HuH-7.5 (cell line): ENCODE measurements around the gene BZW2.
"Not testable (repeated sequence)": the region's sequence is repeated elsewhere in the genome, so short reads cannot be mapped to it uniquely, and the experiment has no call there.

ENCODE experiments used
- DNase-seq: peaks from one replicate; pipeline ENCODE4 v3.0.0; 2011; ENCODE audit warnings: low spot score

The BZW2 gene

DNA sequence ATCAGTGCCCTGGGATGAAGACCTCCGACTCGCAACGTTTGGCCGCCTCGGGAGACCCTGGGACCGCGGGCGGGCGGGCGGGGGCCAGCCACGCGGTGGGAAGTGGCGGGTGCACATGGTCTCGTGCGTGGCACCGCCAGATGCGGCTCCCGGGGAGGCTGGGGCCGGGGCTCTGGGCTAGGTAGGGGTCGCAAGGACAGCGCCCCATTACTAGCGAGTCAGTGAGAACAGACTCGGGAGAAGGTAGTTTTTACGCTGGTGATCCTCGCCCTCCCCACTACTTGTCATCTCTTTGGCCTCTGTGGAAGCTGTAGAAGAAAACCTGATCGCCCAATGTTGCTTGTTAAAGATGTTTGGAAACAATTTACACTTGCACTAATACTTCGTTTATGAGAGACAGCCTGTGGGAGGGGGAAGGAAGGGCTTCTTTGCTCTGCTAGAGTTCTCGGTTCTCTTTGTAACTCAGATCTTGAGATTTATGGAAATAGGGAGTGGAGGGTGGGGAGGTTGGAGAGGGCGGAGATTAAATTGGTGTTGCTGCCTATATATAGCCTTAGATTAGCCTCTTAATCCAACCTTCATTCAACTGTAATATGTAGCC is 591 bp downstream of the BZW2 start:
- DNase-seq, result no peak

DNA sequence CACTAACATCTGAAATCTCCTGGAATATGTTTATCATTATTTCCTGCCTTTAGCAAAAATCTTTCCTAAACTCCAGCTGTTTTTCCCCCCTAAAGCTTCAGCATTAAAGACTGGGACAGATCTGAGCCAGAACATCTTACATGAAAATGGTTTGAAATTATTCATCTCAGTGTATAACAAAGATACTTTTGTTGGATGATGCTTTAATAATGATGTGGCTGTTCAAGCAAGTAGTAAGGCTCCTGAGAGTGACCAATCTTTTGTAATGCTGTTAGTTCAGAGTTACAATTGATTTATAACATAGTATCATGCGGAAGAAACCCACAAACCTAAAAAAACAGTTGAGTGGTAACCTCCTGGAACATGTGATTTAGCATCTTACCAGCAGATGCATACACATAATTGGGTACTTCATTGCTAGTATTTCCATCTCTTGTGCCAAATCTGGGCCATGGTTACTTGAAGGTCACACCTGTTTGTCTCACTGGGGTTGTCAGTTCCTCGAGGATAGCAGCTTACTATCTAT is 1.5 kb downstream of the BZW2 start:
- DNase-seq, result no peak

DNA sequence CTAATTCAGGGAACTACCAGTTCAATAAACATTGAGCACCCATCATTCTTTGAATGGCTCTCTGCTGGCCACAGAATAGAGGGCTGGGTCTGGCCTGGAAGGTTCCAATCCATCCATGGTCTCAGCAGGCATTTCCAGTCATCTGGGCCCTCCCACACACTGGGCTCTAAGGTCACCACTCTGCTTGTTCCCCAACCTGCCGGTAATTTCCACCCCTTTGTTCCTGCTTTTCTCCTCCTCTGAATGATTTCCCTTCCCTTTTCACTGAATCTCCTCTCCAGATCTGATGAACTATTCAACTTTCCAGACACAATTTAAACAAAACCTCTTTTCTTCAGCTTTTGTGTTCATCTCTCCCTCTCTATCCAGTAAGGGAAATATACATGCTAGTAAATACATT is 2.6 kb downstream of the BZW2 start:
- no peak for DNase-seq

GRCh38 chr7:16649196-16649595 is 3.2 kb downstream of the BZW2 start:
- no peak for DNase-seq

GRCh38 chr7:16650266-16650665 is 4.3 kb downstream of the BZW2 start:
- DNase-seq, result no peak

- DNase-seq, result no peak
Observed at GRCh38 chr7:16651396-16652239, 5.6 kb downstream of the BZW2 start.

DNA sequence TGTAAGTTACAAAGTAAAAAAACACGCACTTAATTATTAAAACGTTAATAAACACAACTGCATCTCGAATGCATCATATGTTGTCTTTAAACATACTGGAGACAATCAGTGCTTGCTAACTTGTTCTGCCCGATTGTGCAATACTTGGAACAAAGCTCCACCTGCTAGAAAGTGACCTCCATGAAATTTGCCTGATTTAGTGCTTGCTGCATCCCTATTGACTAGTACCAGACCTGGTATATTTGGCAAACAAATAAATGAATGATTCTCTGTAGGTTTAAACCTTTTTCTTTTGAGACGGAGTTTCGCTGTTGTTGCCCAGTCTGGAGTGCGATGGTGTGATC is 6.2 kb downstream of the BZW2 start:
- DNase-seq, result no peak

GRCh38 chr7:16652888-16653287 is 6.9 kb downstream of the BZW2 start:
- DNase-seq, result no peak

GRCh38 chr7:16655394-16655793 is 9.4 kb downstream of the BZW2 start:
- no peak for DNase-seq

DNA sequence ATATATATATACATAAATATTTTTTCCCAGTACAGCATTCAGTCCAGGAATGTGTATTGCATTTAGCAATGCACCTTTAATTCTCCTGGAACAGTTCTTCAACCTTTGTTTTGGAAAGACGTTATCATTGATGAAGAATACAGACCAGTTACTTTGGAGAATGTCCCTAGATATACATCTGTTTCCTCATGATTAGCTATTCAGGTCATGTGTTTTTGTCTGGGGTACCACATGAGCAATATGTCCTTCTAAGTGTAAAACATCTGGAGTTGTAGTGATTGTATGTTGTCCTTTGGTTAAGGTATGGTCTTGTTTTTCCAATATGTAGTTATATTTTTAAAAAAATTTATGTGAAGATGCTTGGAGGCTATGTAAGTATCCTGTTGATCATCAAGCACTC is 10.2 kb downstream of the BZW2 start:
- no peak for DNase-seq

DNA sequence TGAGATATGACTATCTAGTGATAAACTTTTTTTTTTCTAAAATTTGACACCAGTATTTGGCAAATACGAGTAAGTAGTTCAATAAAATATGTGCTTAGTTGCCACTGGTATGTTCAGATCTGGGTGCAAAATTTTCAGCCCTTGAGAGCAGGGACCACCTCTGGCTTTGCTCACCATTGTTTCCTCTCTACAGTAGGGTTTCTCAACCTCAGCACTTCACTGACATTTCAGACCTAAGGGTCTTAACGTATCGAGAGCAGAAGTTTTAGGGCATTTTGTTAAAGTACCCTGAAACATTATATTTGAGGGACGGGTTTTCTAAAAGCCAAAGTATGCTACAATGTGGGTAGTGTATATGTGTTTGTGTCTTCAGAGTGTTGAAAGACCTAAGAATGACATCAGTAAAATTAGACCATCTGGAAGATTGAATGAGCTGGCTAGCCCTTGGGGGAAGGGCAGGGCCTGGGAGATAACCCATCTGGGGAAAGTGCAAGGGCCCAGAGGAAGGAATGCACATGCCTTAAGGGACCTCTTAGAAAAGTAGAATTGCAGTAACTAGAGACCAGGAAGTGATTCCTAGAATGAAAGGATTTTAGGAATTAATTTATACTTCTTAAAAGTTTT is 11.8 kb downstream of the BZW2 start:
- no peak for DNase-seq

DNA sequence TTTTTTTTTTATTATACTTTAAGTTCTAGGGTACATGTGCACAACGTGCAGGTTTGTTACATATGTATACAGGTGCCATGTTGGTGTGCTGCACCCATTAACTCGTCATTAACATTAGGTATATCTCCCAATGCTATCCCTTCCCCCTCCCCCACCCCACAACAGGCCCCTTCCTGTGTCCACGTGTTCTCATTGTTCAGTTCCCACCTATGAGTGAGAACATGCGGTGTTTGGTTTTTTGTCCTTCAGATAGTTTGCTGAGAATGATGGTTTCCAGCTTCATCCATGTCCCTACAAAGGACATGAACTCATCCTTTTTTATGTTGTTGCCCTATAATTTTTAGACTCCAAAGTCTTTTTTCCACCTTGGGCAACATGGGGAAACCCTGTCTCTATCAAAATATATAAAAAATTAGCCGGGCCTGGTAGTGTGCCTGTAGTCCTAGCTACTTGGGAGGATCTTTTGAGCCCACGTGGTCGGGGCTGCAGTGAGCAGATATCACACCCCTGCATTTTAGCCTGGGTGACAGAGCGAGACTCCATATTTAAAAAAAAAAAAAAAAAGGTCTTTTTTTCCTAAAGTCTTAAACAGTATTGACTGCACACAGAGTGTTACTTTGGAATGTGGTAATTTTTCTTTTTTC is 14.0 kb downstream of the BZW2 start:
- DNase-seq, result not testable (repeated sequence)

- DNase-seq, result no peak
Observed at GRCh38 chr7:16660702-16661464, 14.9 kb downstream of the BZW2 start.

DNA sequence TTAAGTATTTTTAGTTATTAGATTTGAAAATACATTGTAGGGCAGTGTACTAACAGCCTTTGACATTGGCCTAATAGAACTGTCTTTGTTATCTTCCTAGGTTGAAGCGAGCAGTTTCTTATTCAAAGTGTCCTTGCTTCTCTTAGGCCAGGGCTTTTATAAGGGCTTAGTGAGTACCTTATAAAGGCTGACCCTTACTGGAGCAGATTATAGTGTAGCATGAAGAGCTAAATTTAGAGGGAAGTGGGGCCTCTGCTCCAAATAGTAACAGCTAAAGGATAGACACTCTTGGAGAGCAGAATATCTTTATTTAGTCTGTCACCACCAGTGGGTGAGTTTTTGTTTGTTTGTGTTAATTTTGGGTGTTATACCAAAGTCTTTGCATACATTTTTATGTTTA is 15.9 kb downstream of the BZW2 start:
- no peak for DNase-seq

DNA sequence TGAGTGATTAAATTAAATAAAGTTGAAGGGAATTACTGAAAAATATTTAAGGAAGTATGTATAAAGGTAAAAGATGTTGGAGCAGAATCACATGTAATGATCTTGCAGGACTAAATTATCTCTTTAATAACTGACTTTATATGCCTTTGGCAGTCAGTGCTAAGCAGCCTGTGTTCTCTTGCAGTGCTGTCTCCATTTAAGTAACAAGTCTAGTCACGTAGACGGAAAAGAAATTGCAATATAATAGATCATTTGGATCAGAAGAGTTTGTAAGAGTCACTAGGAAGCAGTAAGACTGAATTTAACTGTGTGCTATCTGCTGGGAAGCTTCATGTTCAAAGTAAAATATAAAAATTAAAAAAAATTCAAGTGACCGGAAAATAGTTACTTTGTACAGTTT is 21.4 kb downstream of the BZW2 start:
- DNase-seq, result no peak

DNA sequence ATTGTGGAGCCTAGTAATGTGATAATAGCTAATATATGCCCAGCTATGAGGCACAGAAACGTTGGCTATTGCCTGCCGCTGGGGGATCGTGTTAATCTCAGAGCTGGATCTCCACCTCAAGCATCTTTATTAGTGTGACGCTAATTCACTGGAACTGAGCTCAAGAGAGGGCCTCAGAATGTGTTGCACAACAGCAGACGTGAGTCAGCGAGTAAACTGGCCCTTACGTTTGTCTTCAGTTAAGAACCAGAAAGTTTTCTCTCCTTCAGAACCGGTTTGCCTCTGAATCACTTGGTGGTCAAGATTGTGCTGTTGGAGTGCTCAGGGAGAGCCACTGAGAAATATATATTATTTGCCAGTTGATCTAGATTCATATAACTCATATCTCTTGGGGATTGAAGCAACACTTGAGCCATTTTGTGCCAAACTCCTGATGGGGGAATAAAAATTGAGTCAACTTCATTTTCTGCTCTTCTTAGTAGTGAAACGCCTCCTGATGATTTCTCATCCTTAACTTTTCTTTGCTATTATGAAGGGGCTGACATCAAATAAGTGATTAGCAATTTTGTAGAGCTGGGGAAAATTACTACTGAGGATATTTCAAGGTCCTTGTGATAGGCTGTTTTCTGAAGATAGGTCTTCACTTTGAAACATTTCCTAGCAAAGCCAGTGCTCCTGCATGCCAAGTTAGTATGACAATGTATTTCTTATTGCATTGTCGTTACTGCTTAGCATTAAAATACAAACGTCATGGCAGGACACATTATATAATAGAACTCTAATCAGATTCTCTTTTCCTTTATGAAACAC is 22.3 kb downstream of the BZW2 start:
- no peak for DNase-seq

- no peak for DNase-seq
Observed at GRCh38 chr7:16668978-16669377, 23.0 kb downstream of the BZW2 start.

GRCh38 chr7:16669581-16669980 is 23.6 kb downstream of the BZW2 start:
- DNase-seq, result no peak

GRCh38 chr7:16670021-16670420 is 24.0 kb downstream of the BZW2 start:
- DNase-seq, result no peak

DNA sequence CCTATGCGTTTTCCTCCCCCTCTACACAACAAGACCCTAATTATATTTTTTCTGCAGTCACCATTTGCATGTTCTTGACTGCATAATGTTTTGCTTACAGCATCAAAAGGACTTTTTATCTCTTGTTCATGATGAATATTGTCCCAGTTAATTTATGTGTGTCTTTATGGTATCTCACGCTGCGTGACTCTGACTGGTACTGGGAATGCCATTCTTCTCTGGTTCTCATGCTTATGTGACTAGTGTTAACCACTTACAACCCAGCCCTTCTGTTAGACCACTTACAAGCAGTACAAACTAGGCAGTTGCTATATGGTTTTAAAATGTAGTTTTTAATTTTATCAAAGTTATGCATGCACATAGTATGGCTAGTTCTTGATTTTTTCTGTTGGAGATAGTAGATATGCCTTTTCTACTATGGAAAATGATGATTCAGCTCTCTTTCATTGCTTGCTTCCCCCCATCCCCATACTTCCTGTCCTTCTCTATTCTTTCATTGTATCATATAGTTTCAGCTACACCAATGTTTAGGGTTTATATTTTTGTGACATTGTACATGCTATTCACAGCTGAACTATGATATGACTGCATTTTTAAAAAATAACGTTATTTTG is 24.9 kb downstream of the BZW2 start:
- DNase-seq, result no peak

DNA sequence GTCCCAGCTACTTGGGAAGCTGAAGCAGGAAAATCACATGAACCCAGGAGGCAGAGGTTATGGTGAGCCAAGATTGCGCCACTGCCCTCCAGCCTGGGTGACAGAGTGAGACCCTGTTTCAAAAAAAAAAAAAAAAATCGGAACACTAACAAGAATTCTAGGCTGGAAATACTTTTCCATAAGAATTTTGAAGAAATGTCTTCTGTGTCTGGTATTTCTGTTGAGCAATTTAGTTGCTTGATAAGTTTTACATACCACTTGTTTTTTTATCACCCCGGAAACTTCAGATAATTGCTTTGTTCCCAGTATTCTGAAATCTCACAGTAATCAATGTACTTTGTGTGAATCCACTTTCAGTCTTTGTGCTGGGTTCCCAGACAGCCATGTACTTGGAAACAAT is 25.8 kb downstream of the BZW2 start:
- no peak for DNase-seq
